CD4-positive, alpha-beta T cell treated with Interleukin-12 subunit alpha and Interleukin-12 subunit beta, for 1 hour (primary cell): Measurements from ENCODE around the gene DACH1.

Source experiments
- DNase-seq: peaks from one replicate; pipeline ENCODE4 v3.0.0-alpha.2; 2020

The DACH1 gene

GRCh38 chr13:71540098-71540497 is 326.9 kb downstream of the DACH1 start:
- DNase-seq = no peak

GRCh38 chr13:71536201-71536600 is 330.8 kb downstream of the DACH1 start:
- DNase-seq = no peak

GRCh38 chr13:71524613-71525304 is 342.2 kb downstream of the DACH1 start:
- no peak for DNase-seq

GRCh38 chr13:71524245-71524612 is 342.8 kb downstream of the DACH1 start:
- no peak for DNase-seq

- no peak for DNase-seq
Measured at GRCh38 chr13:71522941-71523526, 344.0 kb downstream of the DACH1 start.

- DNase-seq = no peak
Measured at GRCh38 chr13:71517004-71517403, 350.0 kb downstream of the DACH1 start.

GRCh38 chr13:71516521-71516920 is 350.5 kb downstream of the DACH1 start:
- DNase-seq = no peak

- no peak for DNase-seq
Measured at GRCh38 chr13:71515744-71516038, 351.3 kb downstream of the DACH1 start.

GRCh38 chr13:71514900-71515743 is 351.9 kb downstream of the DACH1 start:
- no peak for DNase-seq

- no peak for DNase-seq
Measured at GRCh38 chr13:71513411-71514033, 353.5 kb downstream of the DACH1 start.

- DNase-seq = no peak
Measured at GRCh38 chr13:71503781-71504180, 363.2 kb downstream of the DACH1 start.

- DNase-seq = no peak
Measured at GRCh38 chr13:71499944-71500514, 367.0 kb downstream of the DACH1 start.

GRCh38 chr13:71499235-71499634 is 367.8 kb downstream of the DACH1 start:
- DNase-seq = no peak

- DNase-seq = no peak
Measured at GRCh38 chr13:71493189-71493588, 373.8 kb downstream of the DACH1 start.

GRCh38 chr13:71492346-71492871 is 374.6 kb downstream of the DACH1 start:
- DNase-seq = no peak

- DNase-seq = no peak
Measured at GRCh38 chr13:71491010-71491409, 376.0 kb downstream of the DACH1 start.

GRCh38 chr13:71489041-71489440 is 378.0 kb downstream of the DACH1 start:
- no peak for DNase-seq

- DNase-seq = no peak
Measured at GRCh38 chr13:71488201-71488600, 378.8 kb downstream of the DACH1 start.

- DNase-seq = no peak
Measured at GRCh38 chr13:71485913-71486312, 381.1 kb downstream of the DACH1 start.

- no peak for DNase-seq
Measured at GRCh38 chr13:71483733-71484132, 383.3 kb downstream of the DACH1 start.

GRCh38 chr13:71481501-71481900 is 385.5 kb downstream of the DACH1 start:
- DNase-seq = no peak

GRCh38 chr13:71481046-71481445 is 386.0 kb downstream of the DACH1 start:
- no peak for DNase-seq

- DNase-seq = no peak
Measured at GRCh38 chr13:71477735-71478134, 389.3 kb downstream of the DACH1 start.
